Activated T-cell treated with anti-CD3 and anti-CD28 coated beads, Interleukin-2, amount 50 U/mL, for 24 hours (primary cell): ENCODE results near the gene TRIB2.

Experiments used
- DNase-seq: peaks from one replicate; pipeline ENCODE4 v3.0.0-alpha.2; 2020
- H3K27ac Mint-ChIP-seq: 2 replicates; pipeline ENCODE4 v1.8.0; 2020; ENCODE audit warnings: mild to moderate bottlenecking, mixed read lengths
- H3K27me3 Mint-ChIP-seq: 2 replicates; pipeline ENCODE4 v1.8.0; 2020; ENCODE audit warnings: mixed read lengths
- H3K36me3 Mint-ChIP-seq: 2 replicates; pipeline ENCODE4 v1.8.0; 2020; ENCODE audit warnings: low read depth, mixed read lengths
- H3K4me1 Mint-ChIP-seq: 2 replicates; pipeline ENCODE4 v1.8.0; 2020; ENCODE audit warnings: low read depth, mixed read lengths
- H3K4me3 Mint-ChIP-seq: 2 replicates; pipeline ENCODE4 v1.8.0; 2020; ENCODE audit warnings: mild to moderate bottlenecking, moderate library complexity, mixed read lengths
- H3K9me3 Mint-ChIP-seq: 2 replicates; pipeline ENCODE4 v1.8.0; 2020; ENCODE audit warnings: mixed read lengths

The TRIB2 gene

GRCh38 chr2:12709207-12709522 lies 7.6 kb upstream of the TRIB2 start:
- peaks cover 53% of the 10 kb centered on the region for H3K4me1 Mint-ChIP-seq

DNA sequence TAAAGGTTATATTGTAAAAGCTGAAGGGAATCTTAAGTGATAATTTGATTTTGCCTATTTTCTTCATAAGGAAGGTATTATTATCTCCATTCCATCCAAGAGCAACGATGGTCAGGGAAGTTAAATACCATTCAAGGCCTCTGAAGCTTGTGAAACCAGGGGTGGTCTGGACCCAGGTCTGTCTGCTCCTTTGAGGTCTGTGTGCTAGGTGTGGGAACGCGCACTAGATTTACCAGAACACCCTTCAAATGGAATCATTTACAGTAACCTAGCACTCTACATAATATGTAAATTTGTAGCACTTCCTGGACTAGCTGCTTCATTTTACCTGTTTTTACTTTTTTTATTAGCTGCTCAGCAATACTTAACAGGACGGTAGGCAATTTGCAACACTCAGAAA lies 6.4 kb upstream of the TRIB2 start:
- no peaks in the 10 kb centered on the region for H3K27me3 Mint-ChIP-seq

More at GRCh38 chr2:12709207-12709522, 7.6 kb upstream of the TRIB2 start:
- H3K27ac Mint-ChIP-seq: no peak overlapping the region
- H3K27me3 Mint-ChIP-seq: no peaks in the 10 kb centered on the region
- no peaks in the 10 kb centered on the region for H3K36me3 Mint-ChIP-seq
- H3K9me3 Mint-ChIP-seq: peaks cover 4% of the 10 kb centered on the region
- no peak for DNase-seq
- no peak overlapping the region for H3K4me3 Mint-ChIP-seq

DNA sequence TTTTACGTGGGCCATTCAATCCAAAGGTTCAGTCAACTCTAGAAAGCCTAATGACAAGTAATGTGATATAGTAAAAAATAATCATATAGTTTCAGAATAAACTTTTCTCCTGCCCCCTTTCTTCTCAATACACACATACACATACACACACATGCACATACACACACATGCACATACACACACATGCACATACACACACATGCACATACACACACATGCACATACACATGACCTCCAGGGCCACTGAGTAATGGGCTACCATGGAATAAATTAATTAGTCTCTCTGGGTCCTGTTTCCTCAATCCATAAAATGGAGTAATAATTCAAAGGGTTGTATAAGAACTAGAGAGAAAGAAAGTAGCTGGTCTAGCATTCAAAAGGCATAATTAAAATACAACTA lies 5.4 kb upstream of the TRIB2 start:
- H3K9me3 Mint-ChIP-seq: peaks cover 2% of the 10 kb centered on the region
- DNase-seq: no peak
- H3K4me1 Mint-ChIP-seq: peaks cover 59% of the 10 kb centered on the region
- no peaks in the 10 kb centered on the region for H3K36me3 Mint-ChIP-seq
- no peaks in the 10 kb centered on the region for H3K27me3 Mint-ChIP-seq
- no peak overlapping the region for H3K4me3 Mint-ChIP-seq
- H3K27ac Mint-ChIP-seq: no peak overlapping the region

More for the DNA sequence above, 6.4 kb upstream of the TRIB2 start:
- H3K36me3 Mint-ChIP-seq: no peaks in the 10 kb centered on the region
- H3K4me1 Mint-ChIP-seq: peaks cover 55% of the 10 kb centered on the region
- no peak overlapping the region for H3K4me3 Mint-ChIP-seq
- no peak overlapping the region for H3K27ac Mint-ChIP-seq
- no peak for DNase-seq
- peaks cover 4% of the 10 kb centered on the region for H3K9me3 Mint-ChIP-seq

GRCh38 chr2:12712881-12713280 lies 3.9 kb upstream of the TRIB2 start:
- DNase-seq: no peak
- H3K27me3 Mint-ChIP-seq: no peaks in the 10 kb centered on the region
- H3K4me1 Mint-ChIP-seq: peaks cover 56% of the 10 kb centered on the region
- peaks cover 2% of the 10 kb centered on the region for H3K9me3 Mint-ChIP-seq
- no peak overlapping the region for H3K27ac Mint-ChIP-seq
- peaks cover 12% of the 10 kb centered on the region for H3K36me3 Mint-ChIP-seq
- H3K4me3 Mint-ChIP-seq: no peak overlapping the region

GRCh38 chr2:12714391-12715221 lies 2.1 kb upstream of the TRIB2 start:
- Mint-ChIP-seq H3K27me3 (peaks cover 3% of the 10 kb centered on the region), H3K4me3 (no peak overlapping the region), H3K36me3 (peaks cover 17% of the 10 kb centered on the region), H3K4me1 (peaks cover 54% of the 10 kb centered on the region), H3K27ac (no peak overlapping the region), H3K9me3 (peaks cover 2% of the 10 kb centered on the region)
- no peak for DNase-seq

DNA sequence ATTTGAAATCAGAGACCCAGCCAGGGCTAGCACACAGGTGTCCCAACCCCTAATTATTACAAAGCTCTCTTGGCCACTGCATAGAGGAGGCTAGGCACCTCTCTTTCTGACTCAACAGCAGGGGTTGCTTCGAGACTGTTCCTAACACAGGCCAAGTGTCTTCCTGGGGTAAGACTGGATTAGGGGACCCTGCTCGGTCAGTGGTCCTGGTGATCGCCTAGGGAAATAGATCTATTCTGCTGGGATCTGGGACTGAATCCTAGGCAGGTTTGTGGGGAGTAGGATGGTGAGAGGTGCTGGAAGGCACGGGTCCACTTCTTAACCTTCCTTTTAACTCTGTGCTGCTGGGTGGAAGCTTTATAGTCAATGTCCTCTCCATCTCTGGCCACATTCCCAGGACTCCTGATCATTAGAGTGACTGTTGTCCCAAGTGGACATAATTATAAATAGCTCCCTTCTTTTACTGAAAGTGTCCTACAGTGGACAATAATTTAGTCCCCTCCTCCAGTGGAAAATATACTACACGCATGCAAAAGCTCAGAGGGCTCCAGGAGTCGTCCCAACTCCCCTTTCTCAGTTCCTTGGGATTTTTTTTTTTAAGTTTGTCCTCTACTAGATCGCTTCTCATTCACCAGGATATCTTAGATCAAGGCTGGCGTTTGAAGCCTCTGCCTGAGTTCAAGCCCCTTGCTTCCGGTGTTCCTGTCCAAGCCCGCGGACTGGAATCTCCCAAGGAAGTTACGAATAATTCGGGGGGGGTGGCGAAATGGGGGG lies 1.3 kb upstream of the TRIB2 start:
- H3K4me1 Mint-ChIP-seq: peaks cover 54% of the 10 kb centered on the region
- no peak for DNase-seq
- peaks cover 2% of the 10 kb centered on the region for H3K9me3 Mint-ChIP-seq
- peaks cover 17% of the 10 kb centered on the region for H3K36me3 Mint-ChIP-seq
- H3K27me3 Mint-ChIP-seq: peaks cover 3% of the 10 kb centered on the region
- H3K4me3 Mint-ChIP-seq: peak overlapping the region; percentile 77
- H3K27ac Mint-ChIP-seq: peak overlapping the region; percentile 63

DNA sequence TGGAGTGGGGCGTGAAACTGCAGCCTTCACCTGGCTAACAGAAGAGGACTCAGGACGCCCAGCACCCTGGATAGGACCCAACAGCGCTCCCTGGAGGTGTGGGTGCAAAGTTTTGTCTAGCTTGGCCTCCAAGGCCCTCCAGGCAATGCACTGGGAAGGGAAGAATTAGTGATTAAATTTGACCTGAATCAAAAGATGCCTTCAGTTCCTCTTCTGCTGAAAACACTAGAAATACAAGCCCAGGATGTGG lies 779 bp upstream of the TRIB2 start:
- H3K27me3 Mint-ChIP-seq: peaks cover 3% of the 10 kb centered on the region
- peak overlapping the region; percentile 71 for H3K27ac Mint-ChIP-seq
- peak overlapping the region; percentile 77 for H3K4me3 Mint-ChIP-seq
- peaks cover 17% of the 10 kb centered on the region for H3K36me3 Mint-ChIP-seq
- H3K9me3 Mint-ChIP-seq: peaks cover 2% of the 10 kb centered on the region
- peaks cover 54% of the 10 kb centered on the region for H3K4me1 Mint-ChIP-seq
- peak; percentile 83 for DNase-seq

- Mint-ChIP-seq H3K9me3 (no peaks in the 10 kb centered on the region), H3K27me3 (peaks cover 3% of the 10 kb centered on the region), H3K4me1 (peaks cover 64% of the 10 kb centered on the region), H3K4me3 (peak overlapping the region; percentile 89), H3K36me3 (peaks cover 17% of the 10 kb centered on the region), H3K27ac (peak overlapping the region; percentile 90)
- DNase-seq: peak; percentile 76
Observed at GRCh38 chr2:12717191-12718014, 667 bp downstream of the TRIB2 start.

GRCh38 chr2:12718015-12718671 lies 1.4 kb downstream of the TRIB2 start:
- Mint-ChIP-seq H3K9me3 (no peaks in the 10 kb centered on the region), H3K4me1 (peaks cover 70% of the 10 kb centered on the region), H3K27me3 (peaks cover 3% of the 10 kb centered on the region), H3K27ac (peak overlapping the region; percentile 90), H3K36me3 (peaks cover 18% of the 10 kb centered on the region), H3K4me3 (peak overlapping the region; percentile 89)
- peak; percentile 73 for DNase-seq

GRCh38 chr2:12718711-12719399 lies 2.1 kb downstream of the TRIB2 start:
- H3K27me3 Mint-ChIP-seq: peaks cover 3% of the 10 kb centered on the region

GRCh38 chr2:12719400-12720277 lies 2.9 kb downstream of the TRIB2 start:
- Mint-ChIP-seq H3K4me1 (peaks cover 79% of the 10 kb centered on the region), H3K4me3 (peak overlapping the region; percentile 89)
- DNase-seq: no peak

More at GRCh38 chr2:12718711-12719399, 2.1 kb downstream of the TRIB2 start:
- no peaks in the 10 kb centered on the region for H3K9me3 Mint-ChIP-seq
- DNase-seq: no peak
- peak overlapping the region; percentile 89 for H3K4me3 Mint-ChIP-seq
- H3K4me1 Mint-ChIP-seq: peaks cover 76% of the 10 kb centered on the region
- peak overlapping the region; percentile 90 for H3K27ac Mint-ChIP-seq
- peaks cover 26% of the 10 kb centered on the region for H3K36me3 Mint-ChIP-seq

GRCh38 chr2:12720278-12720620 lies 3.5 kb downstream of the TRIB2 start:
- Mint-ChIP-seq H3K4me3 (peak overlapping the region; percentile 89), H3K36me3 (peaks cover 37% of the 10 kb centered on the region), H3K27ac (no peak overlapping the region), H3K9me3 (no peaks in the 10 kb centered on the region), H3K27me3 (peaks cover 3% of the 10 kb centered on the region), H3K4me1 (peaks cover 79% of the 10 kb centered on the region)
- DNase-seq: no peak

More at GRCh38 chr2:12719400-12720277, 2.9 kb downstream of the TRIB2 start:
- Mint-ChIP-seq H3K9me3 (no peaks in the 10 kb centered on the region), H3K36me3 (peaks cover 31% of the 10 kb centered on the region), H3K27me3 (peaks cover 3% of the 10 kb centered on the region), H3K27ac (peak overlapping the region; percentile 56)

GRCh38 chr2:12720754-12721378 lies 4.1 kb downstream of the TRIB2 start:
- Mint-ChIP-seq H3K36me3 (peaks cover 43% of the 10 kb centered on the region), H3K4me1 (peaks cover 80% of the 10 kb centered on the region), H3K27ac (peak overlapping the region; percentile 20), H3K4me3 (peak overlapping the region; percentile 89), H3K27me3 (peaks cover 3% of the 10 kb centered on the region), H3K9me3 (no peaks in the 10 kb centered on the region)
- DNase-seq: no peak
